ENCODE results near the gene SAXO2. TPM values are rescaled to one million over a fixed set of nuclear protein-coding genes. Genes with fewer than 3 reads are reported as not detected.
"Not testable (repeated sequence)": the region's sequence is repeated elsewhere in the genome, so short reads cannot be mapped to it uniquely, and the experiment has no call there.

The SAXO2 gene
- total RNA-seq, 1 donor = 1.4 TPM

GRCh38 chr15:82275410-82275809 lies 12.8 kb downstream of the SAXO2 start:
- TF ChIP-seq CTCF (IDR thresholded peaks at IDR 0.05; ENCODE audit: insufficient read depth, low read length) = no peak
- no peak for DNase-seq (ENCODE audit: low read depth)
- no peak overlapping the region for H3K4me3 ChIP-seq (ENCODE audit: low read depth, low read length)

DNA sequence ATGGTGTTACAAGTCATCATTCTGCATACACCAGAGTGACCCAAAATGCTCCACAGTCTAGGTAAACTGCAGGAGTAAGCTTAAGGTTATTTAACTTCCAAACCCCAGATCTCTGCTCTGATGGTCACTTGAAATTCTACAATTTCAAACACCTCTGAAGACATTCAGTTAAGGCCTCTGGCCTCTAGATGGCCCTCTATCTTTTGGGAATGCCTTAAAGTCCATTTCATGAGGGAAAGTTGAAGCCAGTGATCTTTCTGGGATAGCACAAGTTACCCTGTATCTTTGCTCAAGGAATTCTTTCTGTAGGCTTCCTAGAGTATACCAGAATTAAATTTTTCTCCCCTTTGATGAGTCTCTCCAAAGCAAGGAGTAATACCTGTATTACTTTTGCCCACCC lies 18.7 kb downstream of the SAXO2 start:
- TF ChIP-seq CTCF (IDR thresholded peaks at IDR 0.05; ENCODE audit: insufficient read depth, low read length) = peak; percentile 13
- H3K4me3 ChIP-seq (ENCODE audit: low read depth, low read length); DNase-seq (ENCODE audit: low read depth): not testable (repeated sequence)

DNA sequence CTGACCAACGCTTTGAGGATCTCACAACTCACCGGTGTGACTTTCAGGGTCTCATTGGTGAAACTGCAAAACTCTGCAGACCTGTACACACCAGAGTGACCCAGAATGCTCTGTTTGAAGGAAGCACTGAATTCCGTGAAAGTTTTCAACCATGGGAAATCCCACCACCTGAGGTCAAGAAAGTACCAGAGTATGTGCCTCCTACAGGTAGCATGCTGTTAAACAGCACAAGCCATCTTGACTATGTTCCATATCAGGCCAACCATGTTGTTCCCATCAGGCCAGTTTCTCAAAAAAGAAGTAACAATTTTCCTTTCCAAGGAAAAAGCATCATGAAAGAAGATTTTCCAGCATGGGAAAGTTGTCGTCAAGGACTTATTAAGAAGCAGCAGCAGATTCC lies 19.8 kb downstream of the SAXO2 start:
- not testable (repeated sequence) for H3K4me3 ChIP-seq (ENCODE audit: low read depth, low read length); DNase-seq (ENCODE audit: low read depth)

GRCh38 chr15:82284381-82284780 lies 21.8 kb downstream of the SAXO2 start:
- not testable (repeated sequence) for DNase-seq (ENCODE audit: low read depth)

DNA sequence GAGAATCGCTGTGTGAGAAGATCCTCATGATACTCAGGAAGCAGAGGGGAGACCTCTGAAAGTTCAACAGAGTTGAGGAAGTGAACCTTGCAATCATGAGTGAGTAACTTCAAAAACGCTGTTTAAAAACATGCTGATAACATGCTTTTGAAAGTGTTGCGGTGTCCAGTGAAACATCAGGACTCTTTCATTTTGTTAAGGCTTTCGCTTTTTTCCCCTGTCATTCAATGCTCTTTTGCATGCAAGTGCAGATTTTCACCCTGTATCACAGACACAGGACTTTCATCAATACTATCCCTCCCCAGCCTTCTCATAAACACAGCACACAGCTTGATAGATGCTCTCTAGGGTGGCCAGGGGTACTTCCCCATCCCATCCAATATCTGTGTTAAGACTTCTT lies 23.9 kb downstream of the SAXO2 start:
- H3K4me3 ChIP-seq (ENCODE audit: low read depth, low read length); DNase-seq (ENCODE audit: low read depth): not testable (repeated sequence)

More at GRCh38 chr15:82284381-82284780, 21.8 kb downstream of the SAXO2 start:
- H3K4me3 ChIP-seq (ENCODE audit: low read depth, low read length) = not testable (repeated sequence)

- H3K4me3 ChIP-seq (ENCODE audit: low read depth, low read length); DNase-seq (ENCODE audit: low read depth): not testable (repeated sequence)
Observed at GRCh38 chr15:82288202-82288601, 25.6 kb downstream of the SAXO2 start.

DNA sequence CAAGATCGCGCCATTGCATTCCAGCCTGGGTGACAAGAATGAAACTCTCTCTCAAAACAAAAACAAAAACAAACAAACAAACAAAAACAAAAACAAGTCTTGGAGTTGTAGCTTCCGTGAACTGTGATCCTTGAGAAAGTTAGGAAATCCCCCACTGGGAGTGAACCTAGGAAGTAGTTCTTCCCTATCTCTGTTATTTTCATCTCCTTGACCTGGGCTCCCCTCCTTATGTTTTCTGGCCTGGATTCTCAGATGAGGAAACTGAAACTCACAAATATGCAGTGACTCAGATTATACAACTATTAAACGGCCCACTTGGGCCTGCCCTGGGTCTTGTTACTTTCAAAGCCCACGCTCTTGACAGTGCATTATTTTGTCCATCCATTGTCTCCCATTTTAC lies 29.7 kb downstream of the SAXO2 start:
- DNase-seq (ENCODE audit: low read depth) = no peak
- H3K4me3 ChIP-seq (ENCODE audit: low read depth, low read length) = no peak overlapping the region
- TF ChIP-seq CTCF (IDR thresholded peaks at IDR 0.05; ENCODE audit: insufficient read depth, low read length) = no peak

GRCh38 chr15:82294061-82294690 lies 31.6 kb downstream of the SAXO2 start:
- H3K4me3 ChIP-seq (ENCODE audit: low read depth, low read length) = no peak overlapping the region
- TF ChIP-seq CTCF (IDR thresholded peaks at IDR 0.05; ENCODE audit: insufficient read depth, low read length) = no peak
- DNase-seq (ENCODE audit: low read depth) = no peak

- no peak for TF ChIP-seq CTCF (IDR thresholded peaks at IDR 0.05; ENCODE audit: insufficient read depth, low read length)
Observed at GRCh38 chr15:82297546-82297945, 34.9 kb downstream of the SAXO2 start.

More at GRCh38 chr15:82297546-82297945, 34.9 kb downstream of the SAXO2 start:
- DNase-seq (ENCODE audit: low read depth) = no peak
- no peak overlapping the region for H3K4me3 ChIP-seq (ENCODE audit: low read depth, low read length)

Data from fibroblast of the aortic adventitia (primary cell).